Stimulated activated CD8-positive, alpha-beta memory T cell treated with anti-CD3 and anti-CD28 coated beads, Interleukin-4, amount 100 ng/mL, for 48 hours (primary cell): Measurements from ENCODE around the gene GANAB.
"Not testable (repeated sequence)": the region's sequence is repeated elsewhere in the genome, so short reads cannot be mapped to it uniquely, and the experiment has no call there.

Experiments
- DNase-seq: peaks from one replicate; pipeline ENCODE4 v3.0.0-alpha.2; 2020

The GANAB gene

GRCh38 chr11:62666259-62666926 is 20.0 kb upstream of the GANAB start:
- DNase-seq = peak; percentile 47

- peak; percentile 79 for DNase-seq
Observed at GRCh38 chr11:62665599-62666258, 19.3 kb upstream of the GANAB start.

GRCh38 chr11:62665075-62665598 is 18.7 kb upstream of the GANAB start, which contains the start of the genes C11orf98 and CSKMT:
C11orf98 (minus strand) TSS chr11:62665210; CDS start chr11:62665169, 41 bp downstream.
CSKMT (plus strand) TSS chr11:62665312; CDS start chr11:62665880, 568 bp downstream.
- peak; percentile 98 for DNase-seq

- peak; percentile 72 for DNase-seq
Observed at GRCh38 chr11:62664405-62665074, 18.1 kb upstream of the GANAB start.

- DNase-seq = no peak
Observed at GRCh38 chr11:62656796-62657429, 10.5 kb upstream of the GANAB start.

DNA sequence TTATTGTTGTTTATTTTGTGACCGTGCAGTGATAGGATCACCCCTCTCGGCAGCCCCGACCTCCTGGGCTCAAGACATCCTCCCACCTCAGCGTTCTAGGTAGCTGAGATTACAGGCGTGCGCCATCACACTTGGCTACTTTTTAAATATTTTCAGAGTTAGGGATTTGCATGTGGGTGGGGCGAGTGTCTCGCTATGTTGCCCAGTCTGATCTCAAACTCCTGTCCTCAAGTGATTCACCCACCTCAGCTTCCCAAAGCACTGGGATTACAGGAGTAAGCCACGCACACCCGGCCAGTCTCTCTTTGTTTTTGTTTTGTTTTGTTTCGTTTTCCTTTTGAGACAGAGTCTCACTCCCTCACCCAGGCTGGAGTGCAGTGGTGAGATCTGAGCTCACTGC is 7.9 kb upstream of the GANAB start:
- no peak for DNase-seq

- DNase-seq = peak; percentile 44
Observed at GRCh38 chr11:62652161-62653006, 6.0 kb upstream of the GANAB start.

- not testable (repeated sequence) for DNase-seq
Observed at GRCh38 chr11:62650283-62650682, 3.9 kb upstream of the GANAB start.

DNA sequence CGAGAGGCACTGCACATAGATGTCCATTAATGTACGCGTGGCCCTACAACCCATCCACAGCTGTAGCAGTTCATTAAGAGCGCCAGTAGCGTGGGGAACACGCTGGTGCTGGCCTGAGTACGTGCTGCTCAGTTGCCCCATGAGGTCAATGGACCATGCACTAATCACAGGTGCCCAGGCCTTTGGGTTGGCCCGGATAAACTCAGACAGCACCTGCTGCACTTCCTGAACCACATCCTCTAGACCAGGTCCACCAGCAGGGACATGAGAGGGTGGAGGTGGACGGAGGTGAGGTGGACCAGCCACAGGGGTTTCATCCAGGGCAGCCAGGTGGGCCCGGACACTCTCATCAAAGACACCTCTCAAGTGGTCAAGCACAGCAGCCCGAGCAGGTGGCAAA is 3.1 kb upstream of the GANAB start:
- DNase-seq = no peak

- no peak for DNase-seq
Observed at GRCh38 chr11:62648967-62649364, 2.6 kb upstream of the GANAB start.

GRCh38 chr11:62648185-62648966 is 2.0 kb upstream of the GANAB start:
- DNase-seq = no peak

GRCh38 chr11:62647609-62648005 is 1.2 kb upstream of the GANAB start:
- no peak for DNase-seq

DNA sequence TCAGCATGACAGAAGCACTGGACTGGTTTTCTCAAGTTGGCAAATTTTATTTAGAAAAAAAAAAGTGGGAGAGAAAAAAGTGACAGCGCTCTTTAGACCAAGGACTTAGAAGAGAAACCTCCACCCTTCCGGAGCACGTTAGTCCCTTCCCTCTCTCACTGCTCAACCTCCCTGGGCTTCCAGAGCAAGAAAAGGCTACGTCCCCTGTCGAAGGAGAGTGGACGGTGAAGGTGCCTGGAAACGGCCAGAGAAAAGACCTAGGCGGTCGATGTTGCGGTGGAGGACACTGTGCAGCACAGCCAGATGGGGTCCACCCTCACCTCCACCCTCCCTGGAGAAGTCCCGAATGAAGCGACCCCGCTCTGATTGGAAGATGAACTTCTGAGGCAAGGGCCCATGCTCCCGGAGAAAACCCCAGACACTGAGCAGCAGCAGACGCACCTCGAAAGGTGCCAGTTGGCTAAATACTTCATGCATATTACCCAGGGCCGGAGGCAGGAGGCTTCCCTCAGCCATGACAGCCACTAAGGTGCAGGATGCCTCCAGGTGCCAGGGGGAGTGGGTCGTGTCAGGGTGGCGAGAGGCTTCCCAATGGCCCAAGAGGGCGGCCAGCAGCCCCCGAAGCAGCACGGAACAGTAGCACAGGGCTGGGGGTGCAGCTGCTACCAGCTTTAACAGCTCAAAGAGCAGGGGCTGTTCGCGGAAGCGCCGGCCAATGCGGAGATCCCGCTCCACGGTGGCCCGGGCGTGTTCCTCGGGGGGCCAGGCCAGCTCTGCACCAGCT is 604 bp upstream of the GANAB start:
- DNase-seq = no peak

DNA sequence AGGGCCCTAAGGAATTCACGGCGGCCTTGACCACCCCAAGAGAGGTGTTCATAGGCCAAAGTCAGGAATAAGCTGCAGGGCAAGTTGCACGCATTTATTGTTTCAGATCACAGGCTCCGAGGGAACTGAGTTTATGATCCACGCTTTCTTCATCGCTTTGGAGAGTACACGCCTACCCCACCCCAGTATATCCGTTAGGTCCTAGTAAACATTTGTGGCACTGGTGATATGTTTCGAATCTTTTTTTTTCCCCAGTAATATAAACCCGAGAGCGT is 805 bp downstream of the GANAB start:
- no peak for DNase-seq

DNA sequence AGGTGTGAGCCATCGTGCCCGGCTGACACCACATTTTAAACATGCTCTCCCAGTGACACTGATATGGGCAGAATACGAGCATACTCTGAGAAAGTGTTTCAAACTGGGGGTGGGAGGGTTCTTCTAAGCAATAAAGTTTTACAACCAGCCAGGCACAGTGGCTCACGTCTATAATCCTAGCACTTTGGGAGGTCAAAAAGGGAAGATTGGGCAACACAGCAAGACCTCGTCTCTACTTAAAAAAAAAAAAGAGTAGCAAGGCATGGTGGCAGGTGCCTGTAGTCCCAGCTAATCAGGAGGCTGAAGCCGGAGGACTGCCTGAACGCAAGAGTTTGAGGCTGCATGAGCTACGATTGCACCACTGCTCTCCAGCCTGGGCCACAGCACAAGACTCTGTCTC is 2.2 kb downstream of the GANAB start:
- no peak for DNase-seq

DNA sequence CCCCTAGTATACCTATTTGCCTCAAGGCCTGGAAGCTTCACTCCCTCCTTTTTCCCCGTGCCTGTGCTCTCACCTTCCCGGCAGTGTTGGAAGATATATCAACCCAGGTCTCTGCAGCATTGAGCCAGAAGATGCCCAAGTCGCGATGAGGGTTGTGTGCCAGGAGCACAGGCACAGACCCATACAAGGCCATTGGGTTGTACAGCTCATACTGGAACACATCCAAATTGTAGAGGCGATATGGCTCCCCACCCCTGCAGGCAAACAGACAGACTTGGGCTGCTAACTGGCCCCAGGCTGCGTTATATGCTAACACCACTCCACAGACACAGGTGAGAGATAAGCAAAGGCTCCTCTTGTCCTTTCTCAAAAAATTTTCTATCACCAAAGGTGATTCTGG is 13.9 kb downstream of the GANAB start:
- no peak for DNase-seq

DNA sequence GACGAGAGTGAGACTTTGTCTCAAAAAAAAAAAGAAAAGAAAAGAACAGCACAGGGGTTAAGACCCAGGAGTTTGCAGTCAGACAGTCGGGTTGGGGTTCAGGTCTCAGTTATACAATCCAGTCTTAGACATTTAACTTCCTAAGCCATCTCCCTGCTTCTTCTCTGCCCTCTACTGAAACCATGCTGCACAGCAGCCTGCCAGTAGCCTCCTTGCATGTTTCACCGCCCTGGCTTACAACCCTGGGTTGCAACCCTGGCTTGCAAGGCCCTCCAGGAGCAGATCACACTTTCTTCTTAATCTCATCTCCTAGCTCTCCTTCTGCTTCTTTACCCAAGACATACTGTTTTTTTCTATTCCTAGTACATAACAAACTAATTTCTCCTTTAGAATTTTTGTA is 18.7 kb downstream of the GANAB start:
- DNase-seq = no peak

DNA sequence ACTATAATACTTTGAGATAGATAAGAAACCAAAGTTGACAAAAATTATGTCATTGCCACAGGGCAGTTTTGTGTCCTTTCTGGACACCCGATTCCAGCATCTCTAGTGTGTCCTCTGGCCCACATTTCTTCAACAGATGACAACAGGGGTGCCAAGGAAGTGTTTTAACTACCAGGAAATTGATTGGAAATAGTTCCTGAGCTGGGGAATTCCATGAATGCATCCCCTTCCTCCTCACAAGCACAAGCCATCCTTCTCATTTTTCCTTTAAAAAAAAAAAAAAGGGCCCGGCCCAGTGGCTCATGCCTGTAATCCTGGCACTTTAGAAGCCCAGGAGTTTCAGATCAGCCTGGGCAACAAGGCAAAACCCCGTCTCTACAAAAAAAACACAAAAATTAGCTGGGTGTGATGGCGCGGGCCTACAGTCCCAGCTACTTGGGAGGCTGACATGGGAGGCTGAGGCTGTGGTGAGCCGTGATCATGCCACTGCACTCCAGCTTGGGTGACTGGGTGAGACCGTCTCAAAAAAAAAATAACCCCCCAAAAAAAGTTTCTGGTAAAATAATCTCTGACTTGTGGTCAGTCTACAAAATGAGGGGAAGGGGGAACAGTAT is 23.8 kb downstream of the GANAB start:
- DNase-seq = no peak

GRCh38 chr11:62621567-62622470 is 24.6 kb downstream of the GANAB start, which contains the start of gene B3GAT3:
B3GAT3 (minus strand) TSS chr11:62621986; CDS start chr11:62621947, 39 bp downstream.
- DNase-seq = peak; percentile 99
